Lower leg skin (tissue), 4 donors: ENCODE measurements around the gene ZMYND15. TPM values are rescaled to one million over a fixed set of nuclear protein-coding genes. Genes with fewer than 3 reads are reported as not detected.
A peak's percentile ranks its signal among the peaks of the same experiment; 100 is the strongest.

Experiments
- DNase-seq, 2 donors: peaks; one replicate each; pipeline ENCODE4 v3.0.0-alpha.2; 2019; ENCODE audit warnings: low spot score in 2 of 2
- H3K4me3 ChIP-seq: fragments of 200-600 bp; sonication (generic); 2 replicates; pipeline ENCODE4 v1.5.1; 2017; ENCODE audit warnings: mild to moderate bottlenecking, low read depth; ENCODE audit not compliant: poor library complexity, severe bottlenecking
- POLR2A ChIP-seq, 2 donors: fragments of 450-650 bp; IDR thresholded peaks; one replicate each; pipeline ENCODE4 v1.6.1; 2016 to 2017; ENCODE audit warnings: antibody characterized with exemption in 2 of 2, mild to moderate bottlenecking in 1 of 2, moderate library complexity in 1 of 2
- WGBS, 2 donors: methylation state at CpG; one replicate each; pipeline ENCODE4 v1.1.5; 2018; 5-methylcytosine and 5-hydroxymethylcytosine counted together
- intact Hi-C: fragments of 100-400 bp; cut with DNase I; formaldehyde crosslinking; loops from one replicate; pipeline ENCODE4 v1.15.0; 2023; ENCODE audit warnings: low total_unique reads
- total RNA-seq, 4 donors: library from RNA; depleted of rRNA; stranded (reverse); fragments of >200 nt; gene quantifications; one replicate each; pipeline ENCODE4 v1.1.0, GENCODE V29; 2016
- TF ChIP-seq, protein P1 (sequence below), 3 donors: fragments of 450-650 bp; IDR thresholded peaks; one replicate each; pipeline ENCODE4 v1.5.1; 2016; ENCODE audit warnings: antibody characterized with exemption in 3 of 3, mild to moderate bottlenecking in 3 of 3, moderate library complexity in 2 of 3

The ZMYND15 gene
- total RNA-seq, 4 donors from 2014 or later = 0.46 to 1.7 (median 1.2) TPM; not detected in 1

DNA sequence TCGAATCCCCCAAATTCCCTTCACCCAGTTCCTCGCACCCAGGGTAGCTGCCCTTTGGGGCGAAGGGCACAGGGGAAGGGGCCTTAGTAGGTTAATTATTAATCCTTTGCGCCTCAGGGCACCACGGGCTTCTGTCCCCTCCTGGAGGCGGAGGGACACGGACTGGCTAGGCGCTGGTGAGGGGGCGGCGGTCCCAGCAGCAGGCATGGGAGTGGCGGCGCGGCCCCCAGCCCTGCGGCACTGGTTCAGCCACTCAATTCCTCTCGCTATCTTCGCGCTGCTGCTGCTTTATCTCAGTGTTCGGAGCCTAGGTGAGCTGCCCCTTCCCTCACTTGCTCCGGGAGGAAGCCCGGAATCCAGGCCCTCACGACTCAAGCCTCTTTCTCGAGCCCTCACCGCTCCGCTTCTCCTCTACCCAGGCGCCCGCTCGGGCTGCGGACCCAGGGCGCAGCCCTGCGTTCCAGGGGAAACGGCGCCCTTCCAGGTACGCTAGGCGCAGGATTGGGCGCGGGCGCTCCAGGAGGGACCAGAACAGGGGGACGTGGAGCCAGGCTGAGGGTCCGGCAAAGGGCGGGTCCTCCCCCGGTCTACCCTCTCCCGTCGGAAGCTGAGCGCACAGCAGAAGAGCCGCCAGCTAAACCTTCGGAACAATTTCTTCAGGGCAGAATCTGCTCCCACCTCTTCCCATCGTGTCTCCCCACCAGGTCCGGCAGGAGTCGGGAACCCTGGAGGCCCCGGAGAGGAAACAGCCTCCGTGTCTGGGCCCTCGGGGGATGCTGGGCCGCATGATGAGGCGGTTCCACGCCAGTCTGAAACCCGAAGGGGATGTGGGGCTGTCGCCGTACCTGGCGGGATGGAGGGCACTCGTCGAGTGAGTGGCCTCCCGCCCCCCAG, 49.4 kb downstream of the ZMYND15 start, which contains the start of gene GLTPD2:
Gene GLTPD2, plus strand, starts transcription at position 158 of the 894 bp plus-strand sequence. Its CDS starts 48 bp downstream, at position 206.
- 32 to 37% methylated on average over 58 of the region's 62 CpGs for WGBS, 2 donors
- intact Hi-C loops = loop anchor here (5.0 kb wide), 2 partner anchors 52 to 93 kb away; partner anchors contain the start of genes CXCL16 and ZMYND15
- H3K4me3 ChIP-seq = peak within 1 kb of the TSS; percentile 43
- DNase-seq = no peak
- TF ChIP-seq, protein P1, sequence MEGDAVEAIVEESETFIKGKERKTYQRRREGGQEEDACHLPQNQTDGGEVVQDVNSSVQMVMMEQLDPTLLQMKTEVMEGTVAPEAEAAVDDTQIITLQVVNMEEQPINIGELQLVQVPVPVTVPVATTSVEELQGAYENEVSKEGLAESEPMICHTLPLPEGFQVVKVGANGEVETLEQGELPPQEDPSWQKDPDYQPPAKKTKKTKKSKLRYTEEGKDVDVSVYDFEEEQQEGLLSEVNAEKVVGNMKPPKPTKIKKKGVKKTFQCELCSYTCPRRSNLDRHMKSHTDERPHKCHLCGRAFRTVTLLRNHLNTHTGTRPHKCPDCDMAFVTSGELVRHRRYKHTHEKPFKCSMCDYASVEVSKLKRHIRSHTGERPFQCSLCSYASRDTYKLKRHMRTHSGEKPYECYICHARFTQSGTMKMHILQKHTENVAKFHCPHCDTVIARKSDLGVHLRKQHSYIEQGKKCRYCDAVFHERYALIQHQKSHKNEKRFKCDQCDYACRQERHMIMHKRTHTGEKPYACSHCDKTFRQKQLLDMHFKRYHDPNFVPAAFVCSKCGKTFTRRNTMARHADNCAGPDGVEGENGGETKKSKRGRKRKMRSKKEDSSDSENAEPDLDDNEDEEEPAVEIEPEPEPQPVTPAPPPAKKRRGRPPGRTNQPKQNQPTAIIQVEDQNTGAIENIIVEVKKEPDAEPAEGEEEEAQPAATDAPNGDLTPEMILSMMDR (IDR thresholded peaks at IDR 0.05) = no peak
- TF ChIP-seq POLR2A (IDR thresholded peaks at IDR 0.05) = no peak

DNA sequence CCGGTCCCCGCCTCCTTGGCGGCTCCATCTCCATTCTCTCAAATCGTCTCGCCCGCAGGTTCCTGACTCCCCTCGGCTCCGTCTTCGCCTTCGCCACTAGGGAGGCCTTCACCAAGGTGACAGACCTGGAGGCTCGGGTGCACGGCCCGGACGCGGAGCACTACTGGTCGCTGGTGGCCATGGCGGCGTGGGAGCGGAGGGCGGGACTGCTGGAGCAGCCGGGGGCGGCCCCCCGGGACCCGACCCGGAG, 50.0 kb downstream of the ZMYND15 start:
- no peak for TF ChIP-seq POLR2A (IDR thresholded peaks at IDR 0.05)
- TF ChIP-seq, protein P1 (IDR thresholded peaks at IDR 0.05) = no peak
- H3K4me3 ChIP-seq = peak overlapping the region; percentile 43
- no peak for DNase-seq
- 1% methylated on average over 16 to 20 of the region's 25 CpGs for WGBS, 2 donors
- intact Hi-C loops = loop anchor here (5.0 kb wide), 2 partner anchors 52 to 93 kb away; partner anchors contain the start of genes CXCL16 and ZMYND15

DNA sequence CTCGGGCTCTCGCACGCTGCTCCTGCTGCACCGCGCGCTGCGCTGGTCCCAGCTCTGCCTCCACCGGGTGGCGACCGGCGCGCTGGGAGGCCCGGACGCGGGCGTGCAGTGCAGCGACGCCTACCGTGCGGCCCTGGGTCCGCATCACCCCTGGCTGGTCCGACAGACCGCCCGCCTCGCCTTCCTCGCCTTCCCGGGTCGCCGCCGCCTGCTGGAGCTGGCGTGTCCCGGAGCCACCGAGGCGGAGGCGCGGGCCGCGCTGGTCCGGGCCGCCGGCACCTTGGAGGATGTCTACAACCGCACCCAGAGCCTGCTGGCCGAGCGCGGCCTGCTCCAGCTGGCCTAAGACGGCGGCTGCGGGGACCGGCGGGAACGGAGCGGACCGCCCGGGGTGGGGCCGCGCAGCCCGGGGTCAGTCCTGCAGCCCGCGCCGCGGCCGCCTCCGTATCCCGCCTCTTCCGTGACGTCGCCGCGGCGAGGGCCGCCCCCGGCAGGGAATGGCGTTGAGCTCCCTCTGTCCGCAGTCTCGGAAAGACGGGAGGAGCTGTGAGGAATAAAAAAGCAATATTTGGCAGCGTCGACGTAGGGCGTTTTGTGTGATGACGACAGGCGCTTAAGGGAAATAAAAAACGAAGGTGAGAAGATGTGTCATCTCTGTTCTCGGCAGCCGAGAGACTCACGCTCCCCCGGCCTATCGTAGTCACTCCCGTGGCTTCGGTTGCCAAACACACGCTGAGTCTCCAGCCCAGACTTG, 50.5 kb downstream of the ZMYND15 start:
- TF ChIP-seq, protein P1 (IDR thresholded peaks at IDR 0.05) = peak in 1 of 3 donors; percentile 23
- peak in 1 of 2 donors; percentile 48 for TF ChIP-seq POLR2A (IDR thresholded peaks at IDR 0.05)
- DNase-seq = peak; percentile 78 to 96
- peak overlapping the region; percentile 43 for H3K4me3 ChIP-seq
- 0 to 1% methylated on average over 24 to 49 of the region's 91 CpGs for WGBS, 2 donors
- intact Hi-C loops = loop anchor here (5.0 kb wide), 2 partner anchors 53 to 92 kb away; partner anchors contain the start of genes CXCL16 and ZMYND15

GRCh38 chr17:4790705-4791088, 51.1 kb downstream of the ZMYND15 start:
- no peak for DNase-seq
- 34 to 46% methylated on average over 7 of the region's 7 CpGs for WGBS, 2 donors
- H3K4me3 ChIP-seq = no peak overlapping the region
- intact Hi-C loops = no loop called here
- no peak for TF ChIP-seq POLR2A (IDR thresholded peaks at IDR 0.05)

DNA sequence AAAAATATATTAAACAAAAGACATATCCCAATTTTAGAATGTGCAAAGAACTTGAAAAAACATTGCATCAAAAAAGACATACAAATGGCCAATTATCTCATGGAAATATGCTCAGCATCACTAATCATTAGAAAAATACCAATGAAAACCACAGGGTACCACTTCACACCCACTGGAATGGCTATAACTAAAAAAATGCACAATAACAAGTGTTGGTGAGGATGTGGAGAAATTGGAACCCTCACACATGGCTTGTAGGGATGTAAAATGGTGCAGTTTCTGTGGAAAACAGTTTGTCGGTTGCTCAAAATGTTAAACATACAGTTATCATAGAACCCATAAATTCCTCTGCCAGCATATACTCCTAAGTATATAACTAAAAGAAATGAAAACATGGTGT, 55.5 kb downstream of the ZMYND15 start:
- TF ChIP-seq, protein P1 (IDR thresholded peaks at IDR 0.05) = no peak
- TF ChIP-seq POLR2A (IDR thresholded peaks at IDR 0.05) = no peak
- 93% methylated on average over 1 of the region's 1 CpG for WGBS, 2 donors
- intact Hi-C loops = no loop called here
- H3K4me3 ChIP-seq = no peak overlapping the region
- DNase-seq = no peak

Other genes starting within 250 kb of the ZMYND15 start
- 100 to 1,000 TPM in 1 of 4 donors, 10 to 100 TPM in 3; 74.9 to 132 (median 87.5) TPM for gene SPNS2, start 241.0 kb upstream of the ZMYND15 start, total RNA-seq
- 10 to 100 TPM; 53.9 to 83.7 (median 54.5) TPM for gene MYBBP1A, start 184.4 kb upstream of the ZMYND15 start, total RNA-seq
- gene GGT6, start 179.3 kb upstream of the ZMYND15 start, total RNA-seq = 100 to 1,000 TPM; 133 to 232 (median 184) TPM
- gene SMTNL2, start 155.3 kb upstream of the ZMYND15 start, total RNA-seq = 1 to 10 TPM in 2 of 4 donors, under 1 TPM in 1, not detected in 1; 0.25 to 3.0 (median 1.0) TPM
- under 1 TPM in 2 of 4 donors, not detected in 2; 0.54 to 0.68 TPM for gene ALOX15, start 98.2 kb upstream of the ZMYND15 start, total RNA-seq
- 10 to 100 TPM; 20.5 to 78.4 (median 26.0) TPM for gene PELP1, start 35.7 kb upstream of the ZMYND15 start, total RNA-seq
- 10 to 100 TPM in 3 of 4 donors, 1 to 10 TPM in 1; 8.5 to 16.4 (median 11.8) TPM for gene ARRB2, start 29.2 kb upstream of the ZMYND15 start, total RNA-seq
- 10 to 100 TPM; 22.9 to 47.0 (median 40.9) TPM for gene MED11, start 8.4 kb upstream of the ZMYND15 start, total RNA-seq
- 10 to 100 TPM; 25.0 to 28.1 (median 25.5) TPM for gene CXCL16, start 95 bp downstream of the ZMYND15 start, total RNA-seq
- not detected for gene TM4SF5, start 32.1 kb downstream of the ZMYND15 start, total RNA-seq
- gene VMO1, start 46.5 kb downstream of the ZMYND15 start, total RNA-seq = 1 to 10 TPM in 3 of 4 donors, not detected in 1; 2.2 to 9.9 (median 5.3) TPM
- gene GLTPD2, start 49.1 kb downstream of the ZMYND15 start, total RNA-seq = 1 to 10 TPM in 1 of 4 donors, not detected in 3; 1.2 TPM
- 100 to 1,000 TPM; 103 to 207 (median 177) TPM for gene PSMB6, start 56.3 kb downstream of the ZMYND15 start, total RNA-seq
- gene PLD2, start 67.3 kb downstream of the ZMYND15 start, total RNA-seq = 10 to 100 TPM; 40.1 to 78.8 (median 56.3) TPM
- 100 to 1,000 TPM; 128 to 208 (median 140) TPM for gene MINK1, start 93.5 kb downstream of the ZMYND15 start, total RNA-seq
- gene C17orf107, start 159.7 kb downstream of the ZMYND15 start, total RNA-seq = 10 to 100 TPM in 2 of 4 donors, 1 to 10 TPM in 2; 7.0 to 13.4 (median 10.1) TPM
- gene CHRNE, start 163.3 kb downstream of the ZMYND15 start, total RNA-seq = 1 to 10 TPM in 3 of 4 donors, under 1 TPM in 1; 0.53 to 5.2 (median 3.6) TPM
- not detected for gene GP1BA, start 192.4 kb downstream of the ZMYND15 start, total RNA-seq
- 10 to 100 TPM; 35.5 to 87.7 (median 59.2) TPM for gene SLC25A11, start 200.2 kb downstream of the ZMYND15 start, total RNA-seq
- 10 to 100 TPM; 66.3 to 95.4 (median 80.2) TPM for gene RNF167, start 200.4 kb downstream of the ZMYND15 start, total RNA-seq
- 100 to 1,000 TPM; 479 to 709 (median 540) TPM for gene PFN1, start 208.7 kb downstream of the ZMYND15 start, total RNA-seq
- 1 to 10 TPM; 1.0 to 7.9 (median 4.9) TPM for gene ENO3, start 211.3 kb downstream of the ZMYND15 start, total RNA-seq
- gene SPAG7, start 228.0 kb downstream of the ZMYND15 start, total RNA-seq = 10 to 100 TPM; 35.1 to 64.0 (median 51.7) TPM
- 10 to 100 TPM; 21.7 to 35.3 (median 30.6) TPM for gene CAMTA2, start 247.8 kb downstream of the ZMYND15 start, total RNA-seq